ENCODE measurements around the gene GLT8D2. TPM values are rescaled to one million over a fixed set of nuclear protein-coding genes. Genes with fewer than 3 reads are reported as not detected.
A peak's percentile ranks its signal among the peaks of the same experiment; 100 is the strongest.

Gene GLT8D2
- total and polyA plus RNA-seq, 5 donors, result 8.7 to 14.4 (median 9.9) TPM

DNA sequence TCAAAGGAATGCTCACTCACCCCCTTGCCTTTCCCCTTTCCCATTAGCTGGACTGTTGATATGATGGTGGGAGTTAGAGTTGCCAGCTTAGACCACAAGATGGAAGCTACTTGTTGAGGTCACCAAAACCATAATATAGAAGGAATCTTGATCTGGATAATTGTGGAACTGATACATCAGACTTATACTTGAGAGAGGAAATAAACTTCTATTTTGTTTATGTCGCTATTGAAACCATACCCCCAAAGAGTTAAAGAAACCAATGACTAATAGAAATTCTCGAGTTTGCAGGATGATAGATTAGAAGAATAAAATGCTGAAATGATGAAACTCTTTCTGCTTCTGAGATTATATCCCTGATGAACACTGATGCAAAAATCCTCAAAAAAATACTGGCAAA lies 46.4 kb downstream of the GLT8D2 start:
- intact Hi-C loops (cut with DNase I), result no loop called here
- Histone ChIP-seq H3K27me3 (ENCODE audit: control insufficient read depth, insufficient read depth) (no peaks in the 10 kb centered on the region), H3K4me1 (ENCODE audit: control insufficient read depth, insufficient read depth, low read length) (no peaks in the 10 kb centered on the region), H3K27ac (ENCODE audit: low read length) (no peak overlapping the region), H3K4me3 (ENCODE audit: low read length) (no peak overlapping the region), H3K9me3 (ENCODE audit: control insufficient read depth, low read length) (no peaks in the 10 kb centered on the region)
- DNase-seq (no peak), ATAC-seq (no peak)
- WGBS, result 73% methylated on average over 2 of the region's 2 CpGs

DNA sequence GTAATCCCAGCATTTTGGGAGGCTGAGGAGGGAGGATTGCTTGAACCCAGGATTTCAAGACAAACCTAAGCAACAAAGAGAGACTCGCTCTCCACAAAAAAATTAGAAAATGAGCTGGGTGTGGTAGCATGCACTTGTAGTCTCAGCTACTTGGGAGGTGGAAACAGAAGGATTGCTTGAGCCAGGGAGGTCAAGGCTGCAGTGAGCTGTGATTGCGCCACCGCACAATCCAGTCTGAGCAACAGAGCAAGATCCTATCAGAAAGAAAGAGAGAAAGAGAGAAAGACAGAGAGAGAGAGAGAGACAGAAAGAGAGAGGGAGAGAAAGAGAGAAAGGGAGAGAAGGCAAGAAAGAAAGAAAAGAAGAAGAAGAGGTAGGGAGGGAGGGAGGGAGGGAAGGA lies 47.3 kb downstream of the GLT8D2 start:
- DNase-seq (no peak), ATAC-seq (no peak)
- Histone ChIP-seq H3K4me1 (ENCODE audit: control insufficient read depth, insufficient read depth, low read length) (no peaks in the 10 kb centered on the region), H3K27me3 (ENCODE audit: control insufficient read depth, insufficient read depth) (no peaks in the 10 kb centered on the region), H3K27ac (ENCODE audit: low read length) (no peak overlapping the region), H3K4me3 (ENCODE audit: low read length) (no peak overlapping the region), H3K9me3 (ENCODE audit: control insufficient read depth, low read length) (no peaks in the 10 kb centered on the region)
- WGBS, result 96% methylated on average over 3 of the region's 3 CpGs
- intact Hi-C loops (cut with DNase I), result no loop called here

DNA sequence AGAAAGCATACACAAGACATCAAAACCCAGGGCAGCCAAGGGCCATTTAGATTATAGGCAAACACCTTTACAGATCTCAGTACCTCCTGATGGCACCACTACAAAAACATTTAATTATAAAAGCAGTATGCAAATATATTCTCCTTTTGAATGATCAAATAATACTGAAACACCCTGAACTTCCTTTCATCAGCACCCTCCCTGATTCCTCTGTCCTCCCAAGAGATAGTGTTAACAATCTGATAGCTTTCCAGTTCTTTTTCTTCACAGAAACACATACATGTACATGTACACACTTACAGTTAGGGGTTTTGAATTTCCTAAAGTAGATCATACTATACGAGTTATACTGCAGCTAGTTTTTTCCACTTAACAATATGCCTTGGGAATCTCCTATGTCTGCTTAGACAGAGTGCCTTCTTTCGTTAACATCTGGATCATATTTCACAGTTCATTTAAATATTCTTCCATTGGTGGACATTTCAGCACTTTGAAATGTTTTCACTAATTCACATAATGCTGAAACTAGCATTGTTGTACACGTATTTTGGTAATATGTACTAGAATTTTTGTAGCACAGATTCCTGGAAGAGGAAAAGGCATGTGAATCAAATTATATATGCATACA lies 49.1 kb downstream of the GLT8D2 start:
- 58% methylated on average over 3 of the region's 3 CpGs for WGBS
- DNase-seq (no peak), ATAC-seq (no peak)
- intact Hi-C loops (cut with DNase I), result no loop called here
- no peak overlapping the region for H3K27ac ChIP-seq (ENCODE audit: low read length)
- H3K4me1 ChIP-seq (ENCODE audit: control insufficient read depth, insufficient read depth, low read length), result no peaks in the 10 kb centered on the region
- H3K27me3 ChIP-seq (ENCODE audit: control insufficient read depth, insufficient read depth), result no peaks in the 10 kb centered on the region
- H3K4me3 ChIP-seq (ENCODE audit: low read length), result no peak overlapping the region
- H3K9me3 ChIP-seq (ENCODE audit: control insufficient read depth, low read length), result no peaks in the 10 kb centered on the region

GRCh38 chr12:103998976-103999375 lies 51.0 kb downstream of the GLT8D2 start:
- DNase-seq, result no peak
- Histone ChIP-seq H3K9me3 (ENCODE audit: control insufficient read depth, low read length) (no peaks in the 10 kb centered on the region), H3K27me3 (ENCODE audit: control insufficient read depth, insufficient read depth) (no peaks in the 10 kb centered on the region), H3K4me1 (ENCODE audit: control insufficient read depth, insufficient read depth, low read length) (no peaks in the 10 kb centered on the region), H3K27ac (ENCODE audit: low read length) (no peak overlapping the region), H3K4me3 (ENCODE audit: low read length) (no peak overlapping the region)
- WGBS, result 73% methylated on average over 5 of the region's 5 CpGs
- intact Hi-C loops (cut with DNase I), result no loop called here
- ATAC-seq, result no peak

GRCh38 chr12:103997286-103997900 lies 52.6 kb downstream of the GLT8D2 start:
- Histone ChIP-seq H3K27me3 (ENCODE audit: control insufficient read depth, insufficient read depth) (no peaks in the 10 kb centered on the region), H3K9me3 (ENCODE audit: control insufficient read depth, low read length) (no peaks in the 10 kb centered on the region), H3K27ac (ENCODE audit: low read length) (peak overlapping the region; percentile 42), H3K4me3 (ENCODE audit: low read length) (peak overlapping the region; percentile 9), H3K4me1 (ENCODE audit: control insufficient read depth, insufficient read depth, low read length) (no peaks in the 10 kb centered on the region)
- 27% methylated on average over 16 of the region's 16 CpGs for WGBS
- intact Hi-C loops (cut with DNase I), result no loop called here
- DNase-seq (peak; percentile 47 to 84 (median 73)), ATAC-seq (peak; percentile 73 to 76)

DNA sequence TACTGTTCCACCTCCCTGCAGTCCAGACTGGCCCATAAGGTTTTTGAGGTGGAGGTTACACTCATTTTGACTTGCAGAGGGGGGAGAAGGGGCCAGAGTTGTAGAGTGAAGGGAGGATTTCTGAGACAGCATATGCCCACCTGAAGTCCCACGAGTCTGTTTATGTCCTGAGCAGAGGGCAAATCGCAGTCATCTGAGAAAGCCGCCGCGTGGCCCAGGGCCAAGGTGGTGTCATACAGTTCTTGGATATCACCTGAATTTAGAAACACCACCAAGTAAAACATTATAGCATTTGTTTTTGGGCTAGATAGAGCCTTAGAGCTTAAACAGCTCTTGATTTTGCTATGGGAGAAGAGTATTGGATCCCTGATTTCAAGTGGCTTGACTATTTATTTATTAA lies 53.4 kb downstream of the GLT8D2 start:
- Histone ChIP-seq H3K27ac (ENCODE audit: low read length) (no peak overlapping the region), H3K4me3 (ENCODE audit: low read length) (no peak overlapping the region), H3K27me3 (ENCODE audit: control insufficient read depth, insufficient read depth) (no peaks in the 10 kb centered on the region), H3K9me3 (ENCODE audit: control insufficient read depth, low read length) (no peaks in the 10 kb centered on the region), H3K4me1 (ENCODE audit: control insufficient read depth, insufficient read depth, low read length) (no peaks in the 10 kb centered on the region)
- 77% methylated on average over 5 of the region's 5 CpGs for WGBS
- ATAC-seq (no peak), DNase-seq (peak in 1 of 3 donors; percentile 54)
- intact Hi-C loops (cut with DNase I), result no loop called here

DNA sequence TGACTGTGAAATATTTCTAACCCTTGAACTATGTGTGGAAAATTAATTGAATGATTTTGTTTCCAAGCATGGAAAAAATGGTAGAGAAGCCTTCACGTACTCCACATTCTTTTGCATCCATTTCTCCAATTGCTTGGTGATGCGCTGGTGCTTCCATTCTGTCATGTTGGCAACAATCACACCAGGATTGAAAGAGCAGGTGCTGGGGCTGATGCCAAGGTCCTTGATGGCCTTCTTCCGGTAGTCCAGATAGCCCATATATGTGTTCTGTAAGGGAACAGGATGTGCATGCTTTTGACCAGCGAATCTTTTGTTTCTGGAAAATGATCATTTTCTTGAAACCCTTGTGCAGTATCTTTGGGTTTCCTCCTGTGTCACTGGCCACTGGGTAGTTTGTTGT lies 55.8 kb downstream of the GLT8D2 start:
- Histone ChIP-seq H3K4me3 (ENCODE audit: low read length) (no peak overlapping the region), H3K4me1 (ENCODE audit: control insufficient read depth, insufficient read depth, low read length) (no peaks in the 10 kb centered on the region), H3K9me3 (ENCODE audit: control insufficient read depth, low read length) (no peaks in the 10 kb centered on the region), H3K27ac (ENCODE audit: low read length) (no peak overlapping the region), H3K27me3 (ENCODE audit: control insufficient read depth, insufficient read depth) (no peaks in the 10 kb centered on the region)
- 81% methylated on average over 4 of the region's 4 CpGs for WGBS
- DNase-seq, result no peak
- ATAC-seq, result no peak
- intact Hi-C loops (cut with DNase I), result no loop called here

DNA sequence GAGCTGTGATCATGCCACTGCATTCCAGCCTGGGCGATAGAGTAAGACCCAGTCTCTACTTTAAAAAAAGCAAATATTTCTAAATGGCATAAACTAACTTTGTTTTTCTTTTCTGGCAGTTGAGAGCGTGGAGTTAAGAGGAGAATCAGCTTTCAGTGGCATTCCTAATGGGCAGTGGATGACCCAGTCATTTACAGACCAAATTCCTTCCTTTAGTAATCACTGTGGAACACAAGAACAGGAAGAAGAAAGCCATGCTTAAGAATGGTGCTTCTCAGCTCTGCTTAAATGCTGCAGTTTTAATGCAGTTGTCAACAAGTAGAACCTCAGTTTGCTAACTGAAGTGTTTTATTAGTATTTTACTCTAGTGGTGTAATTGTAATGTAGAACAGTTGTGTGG lies 63.2 kb downstream of the GLT8D2 start:
- 73% methylated on average over 2 of the region's 2 CpGs for WGBS
- no peak for DNase-seq
- Histone ChIP-seq H3K4me3 (ENCODE audit: low read length) (no peak overlapping the region), H3K27me3 (ENCODE audit: control insufficient read depth, insufficient read depth) (no peaks in the 10 kb centered on the region), H3K4me1 (ENCODE audit: control insufficient read depth, insufficient read depth, low read length) (no peaks in the 10 kb centered on the region), H3K27ac (ENCODE audit: low read length) (no peak overlapping the region), H3K9me3 (ENCODE audit: control insufficient read depth, low read length) (no peaks in the 10 kb centered on the region)
- no peak for ATAC-seq
- intact Hi-C loops (cut with DNase I), result no loop called here

DNA sequence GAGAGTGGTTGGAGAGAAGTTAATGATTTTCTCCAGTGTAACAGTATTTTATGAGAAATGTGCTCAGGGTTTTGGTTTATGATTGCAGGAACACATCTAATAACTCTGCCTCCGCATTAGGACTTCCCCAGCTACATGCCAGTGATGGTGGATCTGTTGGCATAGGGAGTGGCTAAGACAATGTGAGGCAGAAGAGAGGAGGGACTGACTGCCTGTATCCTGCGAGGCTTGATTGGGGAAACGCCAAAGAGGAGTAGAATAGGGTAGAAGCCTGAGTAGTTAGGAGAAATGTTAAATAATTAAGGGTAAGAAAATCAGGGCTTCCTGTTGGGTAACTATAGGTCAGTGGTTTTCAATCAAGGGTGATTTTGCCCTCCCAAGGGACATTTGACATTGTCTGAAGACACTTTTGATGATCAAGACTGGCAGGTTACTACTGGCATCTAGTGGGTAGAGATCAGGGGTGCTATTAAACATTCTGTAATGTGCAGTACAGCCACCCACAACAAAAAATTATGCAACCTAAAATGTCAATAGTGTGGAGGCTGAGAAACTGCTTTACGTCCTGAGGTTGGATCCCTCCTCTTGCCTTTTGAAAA lies 71.5 kb downstream of the GLT8D2 start:
- intact Hi-C loops (cut with DNase I), result no loop called here
- WGBS, result 90% methylated on average over 4 of the region's 4 CpGs
- ATAC-seq, result no peak

GRCh38 chr12:103975368-103975767 lies 74.6 kb downstream of the GLT8D2 start:
- ATAC-seq (no peak), DNase-seq (no peak)
- no peaks in the 10 kb centered on the region for H3K27me3 ChIP-seq (ENCODE audit: control insufficient read depth, insufficient read depth)
- no peaks in the 10 kb centered on the region for H3K9me3 ChIP-seq (ENCODE audit: control insufficient read depth, low read length)
- intact Hi-C loops (cut with DNase I), result no loop called here
- WGBS, result 54% methylated on average over 2 of the region's 2 CpGs
- H3K4me3 ChIP-seq (ENCODE audit: low read length), result no peak overlapping the region
- H3K27ac ChIP-seq (ENCODE audit: low read length), result no peak overlapping the region
- no peaks in the 10 kb centered on the region for H3K4me1 ChIP-seq (ENCODE audit: control insufficient read depth, insufficient read depth, low read length)

More for the DNA sequence above, 71.5 kb downstream of the GLT8D2 start:
- no peak overlapping the region for H3K27ac ChIP-seq (ENCODE audit: low read length)
- H3K4me3 ChIP-seq (ENCODE audit: low read length), result no peak overlapping the region
- H3K4me1 ChIP-seq (ENCODE audit: control insufficient read depth, insufficient read depth, low read length), result no peaks in the 10 kb centered on the region
- no peaks in the 10 kb centered on the region for H3K27me3 ChIP-seq (ENCODE audit: control insufficient read depth, insufficient read depth)
- no peak for DNase-seq
- H3K9me3 ChIP-seq (ENCODE audit: control insufficient read depth, low read length), result no peaks in the 10 kb centered on the region

- 56% methylated on average over 2 of the region's 2 CpGs for WGBS
- intact Hi-C loops (cut with DNase I), result no loop called here
- no peak for DNase-seq
- Histone ChIP-seq H3K9me3 (ENCODE audit: control insufficient read depth, low read length) (no peaks in the 10 kb centered on the region), H3K4me3 (ENCODE audit: low read length) (no peak overlapping the region), H3K27ac (ENCODE audit: low read length) (no peak overlapping the region), H3K27me3 (ENCODE audit: control insufficient read depth, insufficient read depth) (no peaks in the 10 kb centered on the region), H3K4me1 (ENCODE audit: control insufficient read depth, insufficient read depth, low read length) (no peaks in the 10 kb centered on the region)
- ATAC-seq, result no peak
These were observed 76.1 kb downstream of the GLT8D2 start for GRCh38 chr12:103973909-103974308.

Data from right cardiac atrium (tissue), 5 donors.